AG09309 (cell line): Measurements from ENCODE around the gene CCBE1.

Experiments
- DNase-seq: peaks from one replicate; pipeline ENCODE4 v3.0.0-alpha.2; 2010; ENCODE audit warnings: low read depth
- H3K4me3 ChIP-seq: 2 replicates; pipeline ENCODE4 v1.5.1; 2011; ENCODE audit warnings: mild to moderate bottlenecking, low read depth, low read length, moderate library complexity; ENCODE audit not compliant: control insufficient read depth
- TF ChIP-seq, protein P1 (sequence below): IDR thresholded peaks from 2 replicates; pipeline ENCODE4 v1.5.1; 2011; ENCODE audit warnings: mild to moderate bottlenecking, low read depth, low read length, inconsistent platforms; ENCODE audit not compliant: insufficient read depth, control insufficient read depth; ENCODE audit errors: missing control alignments

The CCBE1 gene

GRCh38 chr18:59621027-59621426 lies 76.2 kb downstream of the CCBE1 start:
- TF ChIP-seq, protein P1, sequence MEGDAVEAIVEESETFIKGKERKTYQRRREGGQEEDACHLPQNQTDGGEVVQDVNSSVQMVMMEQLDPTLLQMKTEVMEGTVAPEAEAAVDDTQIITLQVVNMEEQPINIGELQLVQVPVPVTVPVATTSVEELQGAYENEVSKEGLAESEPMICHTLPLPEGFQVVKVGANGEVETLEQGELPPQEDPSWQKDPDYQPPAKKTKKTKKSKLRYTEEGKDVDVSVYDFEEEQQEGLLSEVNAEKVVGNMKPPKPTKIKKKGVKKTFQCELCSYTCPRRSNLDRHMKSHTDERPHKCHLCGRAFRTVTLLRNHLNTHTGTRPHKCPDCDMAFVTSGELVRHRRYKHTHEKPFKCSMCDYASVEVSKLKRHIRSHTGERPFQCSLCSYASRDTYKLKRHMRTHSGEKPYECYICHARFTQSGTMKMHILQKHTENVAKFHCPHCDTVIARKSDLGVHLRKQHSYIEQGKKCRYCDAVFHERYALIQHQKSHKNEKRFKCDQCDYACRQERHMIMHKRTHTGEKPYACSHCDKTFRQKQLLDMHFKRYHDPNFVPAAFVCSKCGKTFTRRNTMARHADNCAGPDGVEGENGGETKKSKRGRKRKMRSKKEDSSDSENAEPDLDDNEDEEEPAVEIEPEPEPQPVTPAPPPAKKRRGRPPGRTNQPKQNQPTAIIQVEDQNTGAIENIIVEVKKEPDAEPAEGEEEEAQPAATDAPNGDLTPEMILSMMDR, result no peak
- no peak overlapping the region for H3K4me3 ChIP-seq
- DNase-seq, result no peak

DNA sequence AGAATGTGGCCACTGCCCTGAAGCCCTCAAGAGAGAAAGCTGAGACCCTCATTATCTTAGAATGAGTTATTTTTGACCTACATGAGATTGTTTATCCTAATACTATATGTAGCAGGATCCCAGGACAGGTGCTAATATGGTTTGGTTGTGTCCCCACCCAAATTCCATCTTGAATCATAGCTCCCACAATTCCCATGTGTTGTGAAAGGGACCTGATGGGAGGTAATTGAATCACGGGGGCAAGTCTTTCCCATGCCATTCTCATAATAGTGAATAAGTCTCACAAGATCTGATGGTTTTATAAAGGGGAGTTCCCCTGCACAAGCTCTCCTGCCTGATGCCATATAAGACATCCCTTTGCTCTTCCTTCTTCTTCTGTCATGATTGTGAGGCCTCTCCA lies 76.8 kb downstream of the CCBE1 start:
- DNase-seq, result no peak
- no peak overlapping the region for H3K4me3 ChIP-seq
- TF ChIP-seq, protein P1, result no peak

GRCh38 chr18:59619816-59620215 lies 77.4 kb downstream of the CCBE1 start:
- H3K4me3 ChIP-seq, result no peak overlapping the region
- TF ChIP-seq, protein P1, result no peak
- no peak for DNase-seq

DNA sequence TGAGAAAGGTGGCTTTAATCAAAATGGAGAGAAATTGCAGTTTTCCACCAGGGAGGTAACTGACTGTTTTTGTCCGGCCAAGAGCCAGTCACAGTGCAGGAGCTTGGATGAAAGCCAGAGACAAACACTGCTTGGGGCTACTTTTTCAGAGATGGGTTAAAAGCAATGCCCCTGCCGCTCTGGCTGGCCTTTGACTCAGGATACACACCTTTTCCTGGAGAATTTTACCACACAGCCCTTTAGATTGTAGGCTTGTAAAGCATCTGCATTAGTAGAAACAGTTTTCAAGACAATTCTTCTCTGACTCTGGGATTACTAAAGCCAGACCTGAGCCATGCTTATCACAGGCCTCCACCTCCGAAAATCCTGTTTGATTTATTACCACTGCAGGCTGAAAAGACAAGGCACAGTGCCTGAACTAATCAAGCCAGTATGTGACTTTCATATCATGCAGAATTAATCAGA lies 79.7 kb downstream of the CCBE1 start:
- no peak overlapping the region for H3K4me3 ChIP-seq
- TF ChIP-seq, protein P1, result no peak
- DNase-seq, result no peak

DNA sequence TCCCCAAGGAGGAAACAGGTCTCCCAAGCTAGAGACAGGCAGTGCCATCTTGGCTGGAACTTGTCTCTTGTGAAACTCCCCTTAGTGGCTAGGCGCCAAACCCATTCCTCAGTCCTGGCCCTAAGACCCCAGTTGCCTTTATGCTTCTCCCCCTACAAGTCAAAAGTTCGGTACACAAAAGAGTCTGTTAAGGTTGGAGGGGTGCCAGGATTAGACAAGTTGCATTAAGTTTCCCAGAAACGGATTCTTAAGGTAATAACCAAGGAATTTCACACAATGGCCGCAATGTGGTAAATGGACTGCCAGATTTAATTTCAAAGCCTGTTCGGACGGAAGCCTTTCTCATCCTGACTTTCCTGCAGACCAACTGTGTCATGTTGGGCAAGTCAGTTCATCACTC lies 80.7 kb downstream of the CCBE1 start:
- no peak overlapping the region for H3K4me3 ChIP-seq
- no peak for DNase-seq
- TF ChIP-seq, protein P1, result no peak

GRCh38 chr18:59613903-59614302 lies 83.3 kb downstream of the CCBE1 start:
- TF ChIP-seq, protein P1, result no peak
- no peak for DNase-seq
- H3K4me3 ChIP-seq, result no peak overlapping the region

DNA sequence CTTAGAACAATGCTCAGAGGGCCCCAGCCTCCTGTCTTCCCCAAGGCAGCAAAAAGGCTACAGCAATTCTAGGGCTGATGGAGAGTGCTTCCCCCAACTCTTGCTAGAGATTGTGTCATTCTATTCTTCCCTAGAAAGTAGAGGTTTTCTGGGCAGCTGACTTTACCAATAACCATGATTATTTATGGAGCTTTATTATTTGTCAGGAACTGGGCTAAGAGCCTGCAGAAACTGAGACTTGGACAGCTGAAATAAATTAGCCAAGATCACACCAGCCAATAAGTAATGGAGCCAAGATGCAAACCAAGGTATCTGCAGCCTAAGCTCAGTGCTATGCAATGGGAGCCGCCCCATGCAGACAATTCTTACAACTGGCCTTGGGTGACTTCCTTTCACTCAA lies 84.8 kb downstream of the CCBE1 start:
- TF ChIP-seq, protein P1, result no peak
- H3K4me3 ChIP-seq, result no peak overlapping the region
- DNase-seq, result peak; percentile 94
